NCI-H510A (cell line): ENCODE results near the gene PLIN5.

Source experiments
- DNase-seq: peaks from one replicate; lab custom pipeline; 2025; lab: John Stamatoyannopoulos, UW

The PLIN5 gene

DNA sequence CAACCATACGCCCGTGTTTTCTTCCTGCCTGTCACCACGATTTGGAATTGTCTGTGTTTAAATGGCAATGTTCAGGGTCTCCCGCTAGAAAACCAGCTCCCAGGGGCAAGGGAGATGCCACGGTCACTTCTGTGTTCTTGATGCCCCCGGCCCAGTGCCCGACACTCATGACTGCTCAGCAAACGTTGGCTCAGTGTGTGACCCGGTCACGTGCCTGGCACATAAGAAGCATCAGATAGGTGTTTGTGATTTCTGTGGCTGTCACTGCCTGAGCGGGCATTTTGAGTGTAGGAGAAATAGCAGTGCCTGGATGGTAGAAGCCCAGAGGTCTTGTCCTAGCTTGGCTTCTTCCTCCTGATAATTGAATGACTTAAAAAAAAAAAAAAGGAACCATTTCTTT is 47.5 kb downstream of the PLIN5 start:
- no peak for DNase-seq

DNA sequence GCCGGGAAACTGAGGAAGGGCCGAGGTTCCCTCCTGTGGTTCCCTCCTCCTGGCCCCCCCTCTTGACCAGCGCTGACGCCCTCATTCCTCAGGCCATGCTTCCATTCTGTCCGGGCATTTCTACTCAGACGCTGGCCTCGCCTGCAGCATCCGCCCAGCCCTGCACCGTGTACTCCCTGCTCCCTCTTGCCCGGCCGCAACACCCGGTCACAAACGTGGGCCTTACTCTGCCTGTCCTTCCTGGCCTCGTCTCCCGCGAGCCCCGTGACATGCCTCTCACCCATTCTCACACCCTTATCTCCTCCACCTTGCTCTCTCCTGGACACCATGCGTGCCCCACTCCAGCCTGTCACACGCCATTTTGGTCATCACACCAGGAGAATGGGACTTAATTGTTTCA is 51.6 kb downstream of the PLIN5 start:
- DNase-seq = no peak

GRCh38 chr19:4482721-4483364 is 52.2 kb downstream of the PLIN5 start:
- DNase-seq = no peak

DNA sequence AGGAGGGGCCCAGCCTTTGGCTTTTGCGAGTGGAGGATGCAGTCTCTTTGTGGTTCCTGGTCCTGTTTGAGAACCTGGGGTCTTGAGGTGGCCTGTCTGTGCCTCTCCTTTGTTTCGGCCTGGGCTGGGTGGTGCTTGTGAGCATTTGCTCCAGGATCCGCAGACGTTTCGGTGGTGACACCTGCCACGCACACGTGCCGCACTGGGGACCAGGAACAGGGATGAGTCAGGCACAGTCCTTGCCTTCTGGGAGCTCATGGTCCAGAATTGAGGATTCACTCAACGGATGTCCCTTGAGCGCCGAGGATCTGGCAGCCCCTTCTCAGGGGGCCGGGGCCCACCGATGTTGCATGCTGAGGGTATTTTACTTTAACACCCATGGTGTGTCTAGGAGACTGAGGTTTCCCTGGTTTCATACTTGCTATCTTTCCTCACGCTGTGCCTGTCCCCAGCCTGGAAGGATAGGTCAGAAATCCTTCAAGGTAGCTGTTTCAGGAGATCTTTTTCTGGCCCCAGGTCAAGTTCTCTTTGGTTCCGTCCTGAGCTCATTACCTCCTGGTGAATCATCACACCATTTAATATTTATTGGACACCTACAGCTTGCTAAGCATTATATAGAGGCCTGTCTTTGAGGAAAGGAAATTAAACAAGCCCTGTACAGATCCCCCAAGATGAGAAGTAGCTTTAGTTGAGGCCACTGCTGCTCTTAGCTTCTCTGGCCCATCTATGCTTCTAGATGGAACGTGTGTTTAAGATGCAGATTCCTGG is 57.8 kb downstream of the PLIN5 start:
- no peak for DNase-seq

GRCh38 chr19:4474514-4475022 is 60.5 kb downstream of the PLIN5 start:
- peak; percentile 75 for DNase-seq

- DNase-seq = no peak
These were observed 61.1 kb downstream of the PLIN5 start for GRCh38 chr19:4473763-4474513.

DNA sequence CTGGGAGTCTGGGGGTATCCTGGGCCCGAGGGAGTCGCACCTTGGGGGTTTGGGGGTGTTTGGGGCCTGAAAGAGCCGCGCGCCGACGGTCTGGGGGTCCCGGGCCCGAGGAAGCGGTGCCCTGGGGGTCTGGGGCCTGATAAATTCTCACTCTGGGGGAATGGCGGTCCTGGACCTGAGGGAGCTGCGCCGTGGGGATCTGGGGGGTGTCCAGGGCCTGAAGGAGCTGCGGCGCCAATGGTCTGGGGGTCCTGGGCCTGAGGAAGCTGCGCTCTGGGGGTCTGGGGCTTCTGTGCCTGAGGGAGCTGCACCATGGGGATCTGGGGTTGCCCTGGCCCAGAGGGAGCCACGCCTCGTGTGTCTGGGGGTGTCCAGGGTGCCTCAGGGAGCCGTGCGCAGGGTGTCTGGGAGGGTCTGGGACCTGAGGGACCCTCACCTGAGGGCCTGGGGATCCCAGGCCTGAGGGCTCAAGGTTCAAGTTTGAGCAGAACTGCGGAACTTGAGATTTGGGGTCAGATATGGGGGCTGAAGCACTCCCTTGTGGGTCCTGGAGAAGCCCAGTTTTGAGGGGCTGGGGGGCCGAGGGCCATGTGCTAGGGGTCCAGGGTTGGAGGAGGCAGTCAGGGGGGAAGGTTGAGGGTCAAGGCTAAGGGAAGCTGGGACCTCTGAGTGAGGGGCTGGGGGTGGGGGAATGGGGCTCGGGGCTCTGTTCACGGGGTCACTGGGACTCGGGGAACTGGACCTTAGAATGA is 61.8 kb downstream of the PLIN5 start:
- no peak for DNase-seq
